Activated CD8-positive, alpha-beta T cell treated with anti-CD3 and anti-CD28 coated beads for 36 hours (primary cell): ENCODE measurements around the gene IGSF10. TPM values are rescaled to one million over a fixed set of nuclear protein-coding genes. Genes with fewer than 3 reads are reported as not detected.

Source experiments
- ATAC-seq: fragments of 200-7000 bp; cut with Tn5 transposase; one replicate; pipeline ENCODE4 v1.10.0; 2021; ENCODE audit warnings: mild to moderate bottlenecking, moderate library complexity
- CTCF ChIA-PET: fragments of 350-600 bp; sonication (Branson Sonifier 250); formaldehyde crosslinking; loops from one replicate; lab custom pipeline; 2021; ENCODE audit warnings: antibody characterized with exemption; lab: Charles Lee
- POLR2A ChIA-PET: fragments of 350-600 bp; sonication (Branson Sonifier 250); formaldehyde crosslinking; loops from one replicate; lab custom pipeline; 2021; ENCODE audit warnings: antibody characterized with exemption; lab: Charles Lee
- DNase-seq: peaks from one replicate; pipeline ENCODE4 v3.0.0-alpha.2; 2020
- H3K27ac Mint-ChIP-seq: one replicate; pipeline ENCODE4 v1.8.0; 2021; ENCODE audit warnings: mild to moderate bottlenecking, mixed read lengths
- H3K27me3 Mint-ChIP-seq: one replicate; pipeline ENCODE4 v1.8.0; 2021; ENCODE audit warnings: mixed read lengths
- H3K36me3 Mint-ChIP-seq: one replicate; pipeline ENCODE4 v1.8.0; 2021; ENCODE audit warnings: low read depth, mixed read lengths
- H3K4me1 Mint-ChIP-seq: one replicate; pipeline ENCODE4 v1.8.0; 2021; ENCODE audit warnings: low read depth, mixed read lengths
- H3K4me3 Mint-ChIP-seq: one replicate; pipeline ENCODE4 v1.8.0; 2021; ENCODE audit warnings: mild to moderate bottlenecking, moderate library complexity, mixed read lengths
- H3K9me3 Mint-ChIP-seq: one replicate; pipeline ENCODE4 v1.8.0; 2021; ENCODE audit warnings: mixed read lengths
- intact Hi-C: fragments of 100-400 bp; cut with micrococcal nuclease; formaldehyde crosslinking; loops from one replicate; pipeline ENCODE4 v1.10.0; 2022
- total RNA-seq, 2 experiments: library from RNA; stranded (reverse); gene quantifications; one replicate each; pipeline ENCODE4 v1.2.3, GENCODE V29; 2021
- TF ChIP-seq, protein P1 (sequence below): fragments of 200-600 bp; IDR thresholded peaks from one replicate; pipeline ENCODE4 v1.8.0; 2022; ENCODE audit warnings: antibody characterized with exemption, mild to moderate bottlenecking

Gene IGSF10
- total RNA-seq, 2 experiments from 2014 or later: not detected

DNA sequence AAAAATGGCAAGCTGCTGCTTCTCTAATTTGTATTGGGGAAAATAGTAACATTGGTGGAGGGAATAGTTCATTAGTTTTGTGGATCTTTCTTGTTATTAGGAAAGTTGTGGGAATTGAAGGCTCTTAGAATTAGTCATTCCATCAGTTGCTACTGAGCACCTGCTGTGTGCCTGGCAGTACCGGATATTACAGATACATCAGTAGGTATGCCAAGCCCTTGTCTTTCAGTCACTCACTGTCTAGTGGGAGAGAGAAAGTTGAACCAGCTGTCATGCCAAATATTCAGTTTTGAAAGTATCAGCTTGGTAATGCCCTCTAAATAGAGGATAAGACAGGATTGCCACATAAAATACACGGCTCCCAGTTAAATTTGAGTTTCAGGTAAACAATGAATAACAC is 32.5 kb downstream of the IGSF10 start:
- Mint-ChIP-seq H3K4me3 (no peak overlapping the region), H3K4me1 (no peaks in the 10 kb centered on the region), H3K27ac (no peak overlapping the region), H3K36me3 (no peaks in the 10 kb centered on the region), H3K27me3 (peaks cover 2% of the 10 kb centered on the region), H3K9me3 (no peaks in the 10 kb centered on the region)
- intact Hi-C loops: no loop called here
- ATAC-seq: no peak
- POLR2A ChIA-PET: no interaction called here
- TF ChIP-seq, protein P1, sequence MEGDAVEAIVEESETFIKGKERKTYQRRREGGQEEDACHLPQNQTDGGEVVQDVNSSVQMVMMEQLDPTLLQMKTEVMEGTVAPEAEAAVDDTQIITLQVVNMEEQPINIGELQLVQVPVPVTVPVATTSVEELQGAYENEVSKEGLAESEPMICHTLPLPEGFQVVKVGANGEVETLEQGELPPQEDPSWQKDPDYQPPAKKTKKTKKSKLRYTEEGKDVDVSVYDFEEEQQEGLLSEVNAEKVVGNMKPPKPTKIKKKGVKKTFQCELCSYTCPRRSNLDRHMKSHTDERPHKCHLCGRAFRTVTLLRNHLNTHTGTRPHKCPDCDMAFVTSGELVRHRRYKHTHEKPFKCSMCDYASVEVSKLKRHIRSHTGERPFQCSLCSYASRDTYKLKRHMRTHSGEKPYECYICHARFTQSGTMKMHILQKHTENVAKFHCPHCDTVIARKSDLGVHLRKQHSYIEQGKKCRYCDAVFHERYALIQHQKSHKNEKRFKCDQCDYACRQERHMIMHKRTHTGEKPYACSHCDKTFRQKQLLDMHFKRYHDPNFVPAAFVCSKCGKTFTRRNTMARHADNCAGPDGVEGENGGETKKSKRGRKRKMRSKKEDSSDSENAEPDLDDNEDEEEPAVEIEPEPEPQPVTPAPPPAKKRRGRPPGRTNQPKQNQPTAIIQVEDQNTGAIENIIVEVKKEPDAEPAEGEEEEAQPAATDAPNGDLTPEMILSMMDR: no peak
- DNase-seq: no peak
- CTCF ChIA-PET: interaction anchor here (1.0 kb wide), 2 partner anchors 10 to 411 kb away, joined by 3 read pairs; no protein-coding TSS in a partner anchor

DNA sequence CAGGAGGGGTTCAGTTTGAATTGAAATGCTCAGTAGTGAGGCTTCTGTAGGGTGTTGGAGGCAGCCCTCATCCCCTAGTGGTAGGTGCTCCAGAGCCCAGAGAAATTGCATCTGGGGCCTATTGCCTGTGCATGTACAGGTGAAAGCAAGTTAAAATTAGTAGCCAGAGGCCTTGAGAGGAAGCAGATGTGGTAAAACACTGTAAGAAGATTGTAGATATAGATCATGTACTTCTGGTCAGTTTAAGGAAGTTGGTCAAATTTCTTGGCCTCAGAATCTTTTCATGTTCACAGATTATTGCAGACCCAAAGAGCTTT is 34.6 kb downstream of the IGSF10 start:
- Mint-ChIP-seq H3K4me1 (no peaks in the 10 kb centered on the region), H3K27ac (no peak overlapping the region), H3K27me3 (peaks cover 2% of the 10 kb centered on the region), H3K9me3 (no peaks in the 10 kb centered on the region), H3K4me3 (no peak overlapping the region), H3K36me3 (no peaks in the 10 kb centered on the region)
- ATAC-seq: no peak
- POLR2A ChIA-PET: no interaction called here
- peak; percentile 3 for DNase-seq
- intact Hi-C loops: no loop called here
- CTCF ChIA-PET: interaction anchor here (0.7 to 1.2 kb wide), 5 partner anchors 8 to 133 kb away, joined by 3 to 7 read pairs (median 3); no protein-coding TSS in a partner anchor
- TF ChIP-seq, protein P1: no peak

DNA sequence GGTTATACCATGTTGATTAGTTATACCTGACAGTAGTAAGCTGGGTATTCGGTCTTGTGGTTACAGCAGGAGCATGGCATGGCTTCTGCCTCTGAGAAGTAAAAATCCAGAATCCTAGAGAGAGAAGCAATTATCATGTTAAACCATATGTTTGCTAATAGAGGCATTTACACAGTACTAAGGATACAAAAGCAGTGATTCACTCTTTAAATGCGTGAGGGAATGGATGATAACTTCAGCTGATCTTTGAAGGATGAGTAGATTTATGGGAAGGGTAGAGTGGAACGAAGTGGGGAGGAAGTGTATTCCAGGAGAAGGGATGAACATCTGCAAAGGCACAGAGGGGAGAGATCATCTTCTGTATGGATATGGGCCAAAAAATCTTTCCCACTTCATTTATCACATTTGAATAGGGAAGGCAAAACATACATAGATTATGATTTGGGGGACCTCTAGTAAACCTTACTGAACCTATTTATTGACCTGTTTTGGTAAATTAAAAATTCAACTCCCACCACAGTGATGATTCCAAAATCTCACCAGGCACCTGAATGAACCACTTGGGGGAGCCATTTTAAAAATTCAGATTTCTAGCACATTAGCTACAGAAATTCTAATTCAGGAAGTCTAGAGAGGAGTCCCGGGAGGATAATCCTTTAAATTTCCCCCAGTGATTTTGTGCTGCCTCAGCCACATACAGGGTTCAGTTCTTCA is 35.1 kb downstream of the IGSF10 start:
- no peaks in the 10 kb centered on the region for H3K36me3 Mint-ChIP-seq
- no peaks in the 10 kb centered on the region for H3K9me3 Mint-ChIP-seq
- no peak overlapping the region for H3K4me3 Mint-ChIP-seq
- ChIA-PET CTCF (interaction anchor here (0.7 to 1.2 kb wide), 5 partner anchors 9 to 133 kb away, joined by 3 to 7 read pairs (median 3); no protein-coding TSS in a partner anchor), POLR2A (no interaction called here)
- no peak for ATAC-seq
- TF ChIP-seq, protein P1: peak; percentile 57
- no peak for DNase-seq
- intact Hi-C loops: no loop called here
- H3K4me1 Mint-ChIP-seq: no peaks in the 10 kb centered on the region
- no peak overlapping the region for H3K27ac Mint-ChIP-seq
- H3K27me3 Mint-ChIP-seq: peaks cover 2% of the 10 kb centered on the region

DNA sequence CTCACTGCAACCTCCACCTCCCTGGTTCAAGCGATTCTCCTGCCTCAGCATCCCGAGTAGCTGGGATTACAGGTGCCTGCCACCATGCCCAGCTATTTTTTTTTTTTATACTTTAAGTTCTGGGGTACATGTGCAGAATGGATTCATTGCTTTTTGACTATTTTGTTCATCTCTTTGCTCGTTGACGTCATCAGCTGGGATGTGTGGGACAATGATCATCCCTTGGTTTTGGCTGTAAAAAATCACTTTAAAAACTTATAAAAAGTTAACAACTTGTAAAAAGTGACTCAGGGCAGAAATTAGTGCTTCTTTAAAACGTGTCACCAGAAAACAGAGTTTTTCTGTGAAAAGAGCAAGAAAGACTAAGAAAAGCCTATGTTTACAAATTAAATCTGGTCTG is 37.8 kb downstream of the IGSF10 start:
- peaks cover 2% of the 10 kb centered on the region for H3K27me3 Mint-ChIP-seq
- H3K27ac Mint-ChIP-seq: no peak overlapping the region
- ChIA-PET POLR2A (no interaction called here), CTCF (no interaction called here)
- TF ChIP-seq, protein P1: no peak
- no peaks in the 10 kb centered on the region for H3K9me3 Mint-ChIP-seq
- intact Hi-C loops: no loop called here
- no peaks in the 10 kb centered on the region for H3K4me1 Mint-ChIP-seq
- ATAC-seq (no peak), DNase-seq (no peak)
- no peak overlapping the region for H3K4me3 Mint-ChIP-seq
- no peaks in the 10 kb centered on the region for H3K36me3 Mint-ChIP-seq

DNA sequence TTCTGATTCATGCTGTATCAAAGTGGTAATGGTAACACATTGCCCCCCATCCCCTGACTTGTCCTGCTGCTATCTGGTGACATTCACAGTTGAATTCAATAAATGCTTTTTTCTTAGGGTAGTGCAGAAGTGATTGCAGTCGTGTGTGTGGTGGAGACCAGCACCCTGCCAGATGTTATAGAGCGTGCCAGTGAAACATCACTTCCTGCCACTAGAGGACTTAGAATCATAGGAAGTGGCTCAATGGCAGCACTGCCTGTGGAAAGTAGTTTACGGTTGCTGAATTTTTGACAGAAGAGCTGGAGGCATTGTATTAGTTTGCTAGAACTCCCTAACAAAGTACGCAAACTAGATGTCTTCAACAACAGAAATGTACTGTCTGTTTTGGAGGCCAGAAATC is 38.9 kb downstream of the IGSF10 start:
- intact Hi-C loops: no loop called here
- H3K27ac Mint-ChIP-seq: no peak overlapping the region
- no peaks in the 10 kb centered on the region for H3K36me3 Mint-ChIP-seq
- no peaks in the 10 kb centered on the region for H3K9me3 Mint-ChIP-seq
- POLR2A ChIA-PET: no interaction called here
- DNase-seq (no peak), ATAC-seq (no peak)
- TF ChIP-seq, protein P1: no peak
- H3K27me3 Mint-ChIP-seq: peaks cover 2% of the 10 kb centered on the region
- H3K4me1 Mint-ChIP-seq: no peaks in the 10 kb centered on the region
- no peak overlapping the region for H3K4me3 Mint-ChIP-seq
- CTCF ChIA-PET: no interaction called here
